GM12801 (cell line): ENCODE data around the gene NFIA.

Experiments
- TF ChIP-seq, protein P1 (sequence below): IDR thresholded peaks from one replicate; pipeline ENCODE4 v1.5.1; 2011; ENCODE audit warnings: control low read depth; ENCODE audit not compliant: insufficient read length; ENCODE audit errors: extremely low read depth

NFIA gene

DNA sequence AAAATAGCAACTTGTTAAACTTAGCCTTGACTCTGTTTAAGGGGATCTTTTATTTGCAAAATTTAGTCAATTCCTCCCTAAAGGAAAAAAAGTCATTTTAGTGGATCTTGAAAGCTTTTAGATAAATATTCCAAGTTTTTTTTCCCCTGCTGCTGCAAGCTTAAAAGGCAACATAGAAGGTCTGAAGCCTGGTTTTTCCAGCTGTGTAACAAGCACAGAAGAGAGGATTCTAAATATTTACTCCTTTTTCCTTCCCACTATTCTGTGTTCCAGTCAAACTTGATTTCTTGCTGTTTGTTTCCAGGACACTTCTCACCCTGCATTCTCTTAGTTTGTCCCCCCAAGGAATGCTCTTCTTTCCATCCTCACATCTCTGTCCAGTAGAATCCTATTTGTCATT lies 86.7 kb downstream of the NFIA start:
- TF ChIP-seq, protein P1, sequence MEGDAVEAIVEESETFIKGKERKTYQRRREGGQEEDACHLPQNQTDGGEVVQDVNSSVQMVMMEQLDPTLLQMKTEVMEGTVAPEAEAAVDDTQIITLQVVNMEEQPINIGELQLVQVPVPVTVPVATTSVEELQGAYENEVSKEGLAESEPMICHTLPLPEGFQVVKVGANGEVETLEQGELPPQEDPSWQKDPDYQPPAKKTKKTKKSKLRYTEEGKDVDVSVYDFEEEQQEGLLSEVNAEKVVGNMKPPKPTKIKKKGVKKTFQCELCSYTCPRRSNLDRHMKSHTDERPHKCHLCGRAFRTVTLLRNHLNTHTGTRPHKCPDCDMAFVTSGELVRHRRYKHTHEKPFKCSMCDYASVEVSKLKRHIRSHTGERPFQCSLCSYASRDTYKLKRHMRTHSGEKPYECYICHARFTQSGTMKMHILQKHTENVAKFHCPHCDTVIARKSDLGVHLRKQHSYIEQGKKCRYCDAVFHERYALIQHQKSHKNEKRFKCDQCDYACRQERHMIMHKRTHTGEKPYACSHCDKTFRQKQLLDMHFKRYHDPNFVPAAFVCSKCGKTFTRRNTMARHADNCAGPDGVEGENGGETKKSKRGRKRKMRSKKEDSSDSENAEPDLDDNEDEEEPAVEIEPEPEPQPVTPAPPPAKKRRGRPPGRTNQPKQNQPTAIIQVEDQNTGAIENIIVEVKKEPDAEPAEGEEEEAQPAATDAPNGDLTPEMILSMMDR, result no peak

DNA sequence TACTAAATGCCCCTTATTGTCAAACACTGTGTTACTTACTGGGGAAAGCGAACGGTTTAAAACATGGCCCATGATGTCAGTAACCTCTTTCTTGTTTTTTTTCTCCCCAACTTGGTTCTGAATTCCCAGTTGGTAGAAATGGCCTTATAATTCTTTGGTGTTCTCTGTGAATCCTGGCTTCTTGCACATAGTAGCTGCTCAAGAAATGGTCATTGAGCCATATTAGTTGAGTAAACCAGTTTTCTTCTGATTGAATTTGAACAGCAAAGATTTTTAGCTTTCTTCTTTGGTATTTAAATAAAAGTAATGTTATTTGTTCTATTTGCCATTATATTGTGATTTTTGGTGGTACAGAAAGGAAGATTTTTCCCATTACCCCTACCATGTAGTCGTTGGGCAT lies 87.3 kb downstream of the NFIA start:
- TF ChIP-seq, protein P1, result no peak

DNA sequence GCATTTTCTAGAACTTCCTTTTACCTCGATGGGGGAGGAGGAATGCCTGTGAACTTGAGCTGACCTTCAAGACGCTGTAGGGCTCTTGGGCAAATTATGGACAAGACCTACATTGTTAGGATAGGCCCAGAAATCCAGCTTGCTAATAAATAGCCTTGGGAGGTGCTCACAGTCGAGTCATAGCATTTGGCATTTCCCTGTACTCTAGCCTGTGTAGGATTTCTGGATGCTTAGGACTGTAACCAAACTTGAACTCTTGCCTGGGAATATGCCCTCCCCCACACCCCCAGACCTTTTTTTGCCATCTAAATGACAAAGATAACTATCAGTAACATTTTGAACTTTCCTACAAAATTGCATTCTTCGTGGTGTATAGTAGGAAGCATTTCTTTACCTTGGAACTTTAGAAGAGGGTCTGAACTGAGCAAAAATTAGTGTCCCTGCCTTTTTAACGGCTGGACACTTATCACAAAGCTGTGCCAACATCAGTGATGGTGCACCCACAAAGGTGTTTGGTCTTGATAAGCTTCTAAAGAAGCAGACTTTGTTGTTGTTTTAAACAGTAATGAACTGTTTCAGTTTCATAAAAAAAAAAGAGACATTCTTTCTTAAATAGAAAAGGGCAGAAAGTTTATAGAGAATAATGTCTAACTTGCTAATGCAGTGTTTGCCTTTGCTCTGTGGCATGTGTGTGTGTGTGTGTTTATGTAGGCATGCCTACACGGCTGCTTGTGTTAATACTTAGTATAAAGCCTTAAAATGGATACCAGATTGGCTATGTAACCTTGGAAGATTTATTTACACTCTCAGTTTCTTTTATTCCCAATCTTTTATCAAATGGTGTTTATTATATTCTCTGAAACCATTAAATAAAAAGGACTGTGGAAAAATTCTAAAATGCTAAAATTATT lies 88.2 kb downstream of the NFIA start:
- TF ChIP-seq, protein P1, result no peak

DNA sequence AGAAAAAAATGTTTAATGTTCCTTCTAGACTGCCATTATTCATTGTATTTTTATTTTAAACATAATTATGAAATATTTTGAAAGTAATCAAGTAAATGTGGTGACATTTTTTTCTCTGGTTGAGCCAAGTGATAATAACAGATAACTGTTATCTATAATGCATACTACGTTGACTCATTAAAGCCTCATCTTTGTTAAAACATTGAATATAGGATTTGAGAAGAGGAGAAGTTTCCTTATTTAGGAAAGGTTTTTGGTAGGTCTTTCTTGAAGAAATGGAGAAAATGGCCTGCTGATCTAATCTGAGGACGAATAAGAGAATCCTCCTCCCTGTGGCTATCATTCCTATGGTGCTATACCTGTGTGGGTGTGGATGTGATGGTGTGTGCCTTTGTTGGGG lies 89.0 kb downstream of the NFIA start:
- TF ChIP-seq, protein P1, result no peak

DNA sequence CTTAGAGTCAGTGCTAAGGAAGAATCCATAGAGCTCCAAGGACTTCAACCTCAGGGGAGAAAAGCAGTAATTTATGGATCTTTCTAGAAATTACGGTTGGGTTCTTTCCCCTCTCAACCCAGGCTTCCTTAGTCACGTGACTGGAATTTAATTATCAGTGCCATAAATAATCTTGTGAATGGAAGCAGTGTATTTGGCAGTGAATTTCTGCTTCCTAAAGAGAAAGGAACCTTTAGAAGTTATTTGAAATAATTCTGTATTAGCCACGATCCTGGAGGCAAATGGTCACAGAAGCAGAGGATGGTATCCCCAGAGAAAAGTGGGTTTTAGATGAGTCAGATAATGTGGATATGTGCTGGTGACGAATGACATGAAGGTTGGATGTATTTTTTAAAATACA lies 89.6 kb downstream of the NFIA start:
- TF ChIP-seq, protein P1, result no peak

DNA sequence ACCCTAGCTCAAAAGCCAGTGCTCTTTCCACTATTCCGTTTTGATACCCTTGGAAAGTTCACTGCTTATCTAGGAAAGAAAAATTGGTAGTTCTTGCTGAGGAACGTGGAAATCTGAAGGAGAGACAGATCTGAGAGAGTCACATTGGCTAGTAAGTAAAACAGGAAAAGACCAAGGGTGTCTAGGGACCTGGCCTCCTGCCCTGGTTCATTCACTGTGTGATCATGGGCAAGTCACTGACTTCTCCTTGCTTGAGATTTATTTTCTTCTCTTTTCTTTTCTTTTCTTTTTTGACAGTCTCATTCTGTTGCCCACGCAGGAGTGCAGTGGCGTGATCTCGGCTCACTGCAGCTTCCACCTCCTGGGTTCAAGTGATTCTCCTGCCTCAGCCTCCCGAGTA lies 90.8 kb downstream of the NFIA start:
- TF ChIP-seq, protein P1, result no peak

DNA sequence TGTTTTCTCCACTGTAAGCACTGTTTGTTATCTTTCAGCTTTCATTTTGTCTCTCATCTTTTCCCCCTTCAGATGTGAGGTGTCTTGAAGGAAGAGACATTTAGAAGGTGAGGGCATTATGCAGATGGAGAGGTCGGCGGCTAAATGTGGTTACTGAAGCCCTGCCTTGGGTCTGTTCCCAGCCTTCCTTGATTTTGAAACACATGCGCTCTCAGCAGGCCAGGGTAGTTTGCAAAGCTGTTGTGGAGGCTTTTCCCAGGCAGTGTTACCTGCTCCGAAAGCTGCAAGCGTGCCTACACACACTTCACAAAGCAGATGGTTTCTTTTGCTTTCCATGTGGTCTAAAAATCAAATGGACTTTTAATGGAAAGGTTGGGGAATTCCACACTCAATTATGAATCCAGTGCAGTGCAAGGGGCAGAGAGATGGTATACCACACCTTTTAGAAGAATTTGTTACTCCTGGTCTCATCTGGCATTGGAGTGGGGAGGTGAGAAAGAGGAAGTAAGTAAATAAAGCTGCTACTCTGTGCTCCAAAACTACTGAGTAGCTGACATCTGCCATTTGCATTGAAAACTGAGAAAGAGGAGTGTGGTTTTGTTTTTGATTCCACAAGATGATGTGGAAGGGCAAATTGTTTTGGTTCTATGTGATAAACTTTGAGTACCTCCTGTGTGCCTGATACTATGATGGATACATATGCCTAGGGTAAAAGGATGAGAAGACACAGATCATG lies 91.9 kb downstream of the NFIA start:
- TF ChIP-seq, protein P1, result no peak
